ENCODE measurements around the gene LENG9.
A peak's percentile ranks its signal among the peaks of the same experiment; 100 is the strongest.
"Not testable (repeated sequence)": the region's sequence is repeated elsewhere in the genome, so short reads cannot be mapped to it uniquely, and the experiment has no call there.

LENG9 gene

GRCh38 chr19:54493056-54493455 is 29.5 kb upstream of the LENG9 start:
- H3K9ac ChIP-seq (ENCODE audit: low read length); H3K4me3 ChIP-seq (ENCODE audit: low read length); H3K27ac ChIP-seq (ENCODE audit: low read depth, low read length); H3K27me3 ChIP-seq (ENCODE audit: control insufficient read depth, insufficient read depth, low read length); H3K36me3 ChIP-seq (ENCODE audit: control insufficient read depth, insufficient read depth, low read length); H3K4me1 ChIP-seq (ENCODE audit: control insufficient read depth, insufficient read depth, low read length): not testable (repeated sequence)

GRCh38 chr19:54492568-54492967 is 29.0 kb upstream of the LENG9 start:
- Histone ChIP-seq H3K4me3 (ENCODE audit: low read length) (no peak overlapping the region), H3K27ac (ENCODE audit: low read depth, low read length) (no peak overlapping the region), H3K27me3 (ENCODE audit: control insufficient read depth, insufficient read depth, low read length) (no peaks in the 10 kb centered on the region), H3K9ac (ENCODE audit: low read length) (no peak overlapping the region), H3K36me3 (ENCODE audit: control insufficient read depth, insufficient read depth, low read length) (no peaks in the 10 kb centered on the region), H3K4me1 (ENCODE audit: control insufficient read depth, insufficient read depth, low read length) (no peaks in the 10 kb centered on the region)

- no peaks in the 10 kb centered on the region for H3K27me3 ChIP-seq (ENCODE audit: control insufficient read depth, insufficient read depth, low read length)
- H3K4me1 ChIP-seq (ENCODE audit: control insufficient read depth, insufficient read depth, low read length) = no peaks in the 10 kb centered on the region
- H3K9ac ChIP-seq (ENCODE audit: low read length) = no peak overlapping the region
- H3K4me3 ChIP-seq (ENCODE audit: low read length) = no peak overlapping the region
- no peak overlapping the region for H3K27ac ChIP-seq (ENCODE audit: low read depth, low read length)
- H3K36me3 ChIP-seq (ENCODE audit: control insufficient read depth, insufficient read depth, low read length) = no peaks in the 10 kb centered on the region
Observed at GRCh38 chr19:54489766-54490165, 26.2 kb upstream of the LENG9 start.

GRCh38 chr19:54489341-54489740 is 25.8 kb upstream of the LENG9 start:
- Histone ChIP-seq H3K4me1 (ENCODE audit: control insufficient read depth, insufficient read depth, low read length) (no peaks in the 10 kb centered on the region), H3K9ac (ENCODE audit: low read length) (no peak overlapping the region), H3K36me3 (ENCODE audit: control insufficient read depth, insufficient read depth, low read length) (no peaks in the 10 kb centered on the region), H3K27me3 (ENCODE audit: control insufficient read depth, insufficient read depth, low read length) (no peaks in the 10 kb centered on the region), H3K27ac (ENCODE audit: low read depth, low read length) (no peak overlapping the region), H3K4me3 (ENCODE audit: low read length) (no peak overlapping the region)

- Histone ChIP-seq H3K36me3 (ENCODE audit: control insufficient read depth, insufficient read depth, low read length) (no peaks in the 10 kb centered on the region), H3K4me1 (ENCODE audit: control insufficient read depth, insufficient read depth, low read length) (no peaks in the 10 kb centered on the region), H3K4me3 (ENCODE audit: low read length) (no peak overlapping the region), H3K9ac (ENCODE audit: low read length) (no peak overlapping the region), H3K27ac (ENCODE audit: low read depth, low read length) (no peak overlapping the region), H3K27me3 (ENCODE audit: control insufficient read depth, insufficient read depth, low read length) (no peaks in the 10 kb centered on the region)
Observed at GRCh38 chr19:54485851-54486250, 22.3 kb upstream of the LENG9 start.

GRCh38 chr19:54484451-54484850 is 20.9 kb upstream of the LENG9 start:
- Histone ChIP-seq H3K4me1 (ENCODE audit: control insufficient read depth, insufficient read depth, low read length) (no peaks in the 10 kb centered on the region), H3K9ac (ENCODE audit: low read length) (no peak overlapping the region), H3K4me3 (ENCODE audit: low read length) (no peak overlapping the region), H3K27ac (ENCODE audit: low read depth, low read length) (no peak overlapping the region), H3K27me3 (ENCODE audit: control insufficient read depth, insufficient read depth, low read length) (no peaks in the 10 kb centered on the region), H3K36me3 (ENCODE audit: control insufficient read depth, insufficient read depth, low read length) (no peaks in the 10 kb centered on the region)

GRCh38 chr19:54482889-54483288 is 19.3 kb upstream of the LENG9 start:
- Histone ChIP-seq H3K36me3 (ENCODE audit: control insufficient read depth, insufficient read depth, low read length) (no peaks in the 10 kb centered on the region), H3K27me3 (ENCODE audit: control insufficient read depth, insufficient read depth, low read length) (no peaks in the 10 kb centered on the region), H3K4me1 (ENCODE audit: control insufficient read depth, insufficient read depth, low read length) (no peaks in the 10 kb centered on the region), H3K9ac (ENCODE audit: low read length) (no peak overlapping the region), H3K27ac (ENCODE audit: low read depth, low read length) (no peak overlapping the region), H3K4me3 (ENCODE audit: low read length) (no peak overlapping the region)

DNA sequence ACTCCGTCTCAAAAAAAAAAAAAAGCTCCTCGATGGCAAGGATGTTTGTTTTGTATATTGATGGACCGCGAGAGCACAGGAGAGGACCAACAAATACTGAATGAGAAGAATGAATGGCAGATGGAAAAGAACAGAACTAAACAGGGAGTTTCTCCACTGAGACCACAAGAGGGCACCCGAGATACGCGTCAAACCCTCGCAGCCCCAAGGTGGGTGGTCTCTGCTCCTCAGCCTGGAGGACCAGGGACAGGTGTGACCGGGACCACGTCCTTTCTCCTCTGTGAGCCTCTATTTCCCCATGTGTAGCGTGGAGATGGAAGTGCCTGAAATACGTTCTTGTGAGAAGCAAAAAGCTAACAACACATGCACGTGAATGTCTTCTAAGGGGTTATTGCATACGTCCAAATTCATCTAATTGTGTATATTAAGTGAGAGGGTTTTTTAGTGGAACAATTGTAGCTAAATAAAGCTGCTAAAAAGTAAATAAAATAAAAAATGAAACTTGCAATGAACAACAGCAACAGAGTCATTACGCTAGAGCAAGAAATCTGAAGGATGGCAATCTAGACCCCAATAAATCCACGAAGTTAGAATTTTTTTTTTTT is 17.9 kb upstream of the LENG9 start:
- Histone ChIP-seq H3K27me3 (ENCODE audit: control insufficient read depth, insufficient read depth, low read length) (no peaks in the 10 kb centered on the region), H3K4me3 (ENCODE audit: low read length) (no peak overlapping the region), H3K27ac (ENCODE audit: low read depth, low read length) (no peak overlapping the region), H3K36me3 (ENCODE audit: control insufficient read depth, insufficient read depth, low read length) (no peaks in the 10 kb centered on the region), H3K4me1 (ENCODE audit: control insufficient read depth, insufficient read depth, low read length) (no peaks in the 10 kb centered on the region), H3K9ac (ENCODE audit: low read length) (no peak overlapping the region)

DNA sequence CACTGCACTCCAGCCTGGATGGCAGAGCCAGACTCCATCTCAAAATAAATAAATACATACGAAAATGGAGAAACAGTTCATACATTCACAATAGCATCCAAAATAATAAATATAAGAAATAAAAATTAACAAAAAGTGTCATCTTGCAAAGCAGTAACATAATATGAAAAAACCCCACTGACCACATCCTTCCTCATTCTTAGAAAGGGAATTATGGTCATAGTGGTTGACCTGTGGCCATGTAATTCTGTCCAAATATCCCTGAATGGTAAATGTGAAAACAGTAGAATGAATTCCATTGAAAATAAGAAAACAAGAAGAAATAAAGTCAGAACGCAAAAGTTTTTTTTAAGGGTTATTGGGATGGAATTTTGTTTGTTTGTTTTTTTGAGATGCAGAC is 16.5 kb upstream of the LENG9 start:
- Histone ChIP-seq H3K36me3 (ENCODE audit: control insufficient read depth, insufficient read depth, low read length) (no peaks in the 10 kb centered on the region), H3K4me1 (ENCODE audit: control insufficient read depth, insufficient read depth, low read length) (no peaks in the 10 kb centered on the region), H3K9ac (ENCODE audit: low read length) (no peak overlapping the region), H3K27me3 (ENCODE audit: control insufficient read depth, insufficient read depth, low read length) (no peaks in the 10 kb centered on the region), H3K4me3 (ENCODE audit: low read length) (no peak overlapping the region), H3K27ac (ENCODE audit: low read depth, low read length) (no peak overlapping the region)

DNA sequence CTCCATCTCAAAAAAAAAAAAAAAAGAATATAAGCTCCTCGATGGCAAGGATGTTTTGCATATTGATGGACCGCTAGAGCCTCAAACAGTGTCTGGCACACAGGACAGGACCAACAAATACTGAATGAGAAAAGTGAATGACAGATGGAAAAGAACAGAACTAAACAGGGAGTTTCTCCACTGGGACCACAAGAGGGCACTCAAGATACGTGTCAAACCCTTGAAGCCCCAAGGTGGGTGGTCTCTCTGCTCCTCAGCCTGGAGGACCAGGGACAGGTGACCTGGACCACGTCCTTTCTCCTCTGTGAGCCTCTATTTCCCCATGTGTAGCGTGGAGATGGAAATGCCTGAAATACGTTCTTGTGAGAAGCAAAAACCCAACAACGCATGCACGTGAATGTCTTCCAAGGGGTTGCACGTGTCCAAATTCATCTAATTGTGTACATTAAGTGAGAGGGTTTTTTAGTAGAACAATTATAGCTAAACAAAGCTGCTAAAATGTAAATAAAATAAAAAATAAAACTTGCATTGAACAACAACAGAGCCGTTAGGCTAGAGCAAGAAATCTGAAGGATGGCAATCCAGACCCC is 15.2 kb upstream of the LENG9 start:
- Histone ChIP-seq H3K27ac (ENCODE audit: low read depth, low read length) (no peak overlapping the region), H3K4me3 (ENCODE audit: low read length) (no peak overlapping the region), H3K36me3 (ENCODE audit: control insufficient read depth, insufficient read depth, low read length) (no peaks in the 10 kb centered on the region), H3K4me1 (ENCODE audit: control insufficient read depth, insufficient read depth, low read length) (no peaks in the 10 kb centered on the region), H3K9ac (ENCODE audit: low read length) (no peak overlapping the region), H3K27me3 (ENCODE audit: control insufficient read depth, insufficient read depth, low read length) (no peaks in the 10 kb centered on the region)

- no peaks in the 10 kb centered on the region for H3K27me3 ChIP-seq (ENCODE audit: control insufficient read depth, insufficient read depth, low read length)
- no peak overlapping the region for H3K27ac ChIP-seq (ENCODE audit: low read depth, low read length)
- no peak overlapping the region for H3K9ac ChIP-seq (ENCODE audit: low read length)
- no peaks in the 10 kb centered on the region for H3K4me1 ChIP-seq (ENCODE audit: control insufficient read depth, insufficient read depth, low read length)
- H3K36me3 ChIP-seq (ENCODE audit: control insufficient read depth, insufficient read depth, low read length) = no peaks in the 10 kb centered on the region
- no peak overlapping the region for H3K4me3 ChIP-seq (ENCODE audit: low read length)
Observed at GRCh38 chr19:54477650-54478049, 14.1 kb upstream of the LENG9 start.

GRCh38 chr19:54475706-54476105 is 12.1 kb upstream of the LENG9 start:
- Histone ChIP-seq H3K36me3 (ENCODE audit: control insufficient read depth, insufficient read depth, low read length) (no peaks in the 10 kb centered on the region), H3K27ac (ENCODE audit: low read depth, low read length) (no peak overlapping the region), H3K4me3 (ENCODE audit: low read length) (no peak overlapping the region), H3K4me1 (ENCODE audit: control insufficient read depth, insufficient read depth, low read length) (no peaks in the 10 kb centered on the region), H3K9ac (ENCODE audit: low read length) (no peak overlapping the region), H3K27me3 (ENCODE audit: control insufficient read depth, insufficient read depth, low read length) (no peaks in the 10 kb centered on the region)

GRCh38 chr19:54473892-54474372 is 10.4 kb upstream of the LENG9 start:
- H3K4me3 ChIP-seq (ENCODE audit: low read length) = peak overlapping the region; percentile 47

More at GRCh38 chr19:54473892-54474372, 10.4 kb upstream of the LENG9 start:
- Histone ChIP-seq H3K4me1 (ENCODE audit: control insufficient read depth, insufficient read depth, low read length) (no peaks in the 10 kb centered on the region), H3K9ac (ENCODE audit: low read length) (no peak overlapping the region), H3K27ac (ENCODE audit: low read depth, low read length) (peak overlapping the region; percentile 46), H3K27me3 (ENCODE audit: control insufficient read depth, insufficient read depth, low read length) (no peaks in the 10 kb centered on the region), H3K36me3 (ENCODE audit: control insufficient read depth, insufficient read depth, low read length) (no peaks in the 10 kb centered on the region)

Measured in rectal smooth muscle tissue (tissue), 1 donor.